Choroid plexus epithelial cell (primary cell): ENCODE data around the gene LDB1.

Experiments used
- DNase-seq: peaks from one replicate; pipeline ENCODE4 v3.0.0-alpha.2; 2010; ENCODE audit warnings: low read depth
- H3K4me3 ChIP-seq: 2 replicates; pipeline ENCODE4 v1.5.1; 2011; ENCODE audit warnings: low read depth, mild to moderate bottlenecking, control low read depth, low read length, moderate library complexity
- TF ChIP-seq, protein P1 (sequence below): conservative IDR thresholded peaks from 2 replicates; pipeline ENCODE4 v1.5.1; 2011; ENCODE audit warnings: low read depth, mild to moderate bottlenecking, control low read depth, inconsistent platforms, low read length, moderate library complexity

LDB1 gene

DNA sequence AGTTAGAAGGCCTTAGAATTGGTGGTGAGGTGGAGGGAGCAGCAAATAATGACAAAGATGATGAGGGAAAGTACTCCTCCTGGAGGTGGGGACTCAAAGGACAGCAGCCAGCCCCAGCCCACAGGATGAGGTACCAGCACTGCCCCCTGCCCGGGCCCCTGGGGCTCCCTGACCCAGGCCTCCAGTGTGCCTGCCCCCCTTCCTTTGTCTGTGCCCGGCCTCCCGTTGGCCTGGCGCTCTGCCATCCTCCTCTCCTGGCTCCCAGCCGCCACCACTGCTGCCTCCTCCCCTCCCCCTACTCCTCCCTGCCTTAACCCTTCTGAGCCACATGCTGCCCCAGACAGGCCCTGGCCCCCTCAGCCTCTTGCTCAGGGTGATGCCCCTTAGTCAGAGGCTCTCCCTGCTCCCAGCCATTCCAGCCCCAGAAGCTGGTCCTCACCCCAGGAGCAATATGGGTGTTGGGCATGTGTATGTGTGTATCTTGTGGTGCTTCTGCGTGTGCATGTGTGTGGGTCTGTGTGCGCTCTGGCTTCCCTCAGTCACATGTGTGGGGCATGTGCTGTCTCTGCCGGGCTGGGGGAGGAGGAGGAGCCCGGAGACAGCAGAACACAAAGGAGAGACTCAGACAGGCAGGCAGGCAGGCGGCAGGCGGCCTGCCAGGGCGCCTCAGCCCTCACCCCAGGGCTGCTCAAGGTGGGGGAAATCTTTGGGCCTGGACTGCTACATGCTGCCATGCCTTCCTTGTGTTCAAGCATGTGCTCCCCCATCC lies 2.6 kb downstream of the LDB1 start:
- H3K4me3 ChIP-seq: peak overlapping the region; percentile 96
- TF ChIP-seq, protein P1, sequence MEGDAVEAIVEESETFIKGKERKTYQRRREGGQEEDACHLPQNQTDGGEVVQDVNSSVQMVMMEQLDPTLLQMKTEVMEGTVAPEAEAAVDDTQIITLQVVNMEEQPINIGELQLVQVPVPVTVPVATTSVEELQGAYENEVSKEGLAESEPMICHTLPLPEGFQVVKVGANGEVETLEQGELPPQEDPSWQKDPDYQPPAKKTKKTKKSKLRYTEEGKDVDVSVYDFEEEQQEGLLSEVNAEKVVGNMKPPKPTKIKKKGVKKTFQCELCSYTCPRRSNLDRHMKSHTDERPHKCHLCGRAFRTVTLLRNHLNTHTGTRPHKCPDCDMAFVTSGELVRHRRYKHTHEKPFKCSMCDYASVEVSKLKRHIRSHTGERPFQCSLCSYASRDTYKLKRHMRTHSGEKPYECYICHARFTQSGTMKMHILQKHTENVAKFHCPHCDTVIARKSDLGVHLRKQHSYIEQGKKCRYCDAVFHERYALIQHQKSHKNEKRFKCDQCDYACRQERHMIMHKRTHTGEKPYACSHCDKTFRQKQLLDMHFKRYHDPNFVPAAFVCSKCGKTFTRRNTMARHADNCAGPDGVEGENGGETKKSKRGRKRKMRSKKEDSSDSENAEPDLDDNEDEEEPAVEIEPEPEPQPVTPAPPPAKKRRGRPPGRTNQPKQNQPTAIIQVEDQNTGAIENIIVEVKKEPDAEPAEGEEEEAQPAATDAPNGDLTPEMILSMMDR: peak; percentile 37
- DNase-seq: peak; percentile 81

DNA sequence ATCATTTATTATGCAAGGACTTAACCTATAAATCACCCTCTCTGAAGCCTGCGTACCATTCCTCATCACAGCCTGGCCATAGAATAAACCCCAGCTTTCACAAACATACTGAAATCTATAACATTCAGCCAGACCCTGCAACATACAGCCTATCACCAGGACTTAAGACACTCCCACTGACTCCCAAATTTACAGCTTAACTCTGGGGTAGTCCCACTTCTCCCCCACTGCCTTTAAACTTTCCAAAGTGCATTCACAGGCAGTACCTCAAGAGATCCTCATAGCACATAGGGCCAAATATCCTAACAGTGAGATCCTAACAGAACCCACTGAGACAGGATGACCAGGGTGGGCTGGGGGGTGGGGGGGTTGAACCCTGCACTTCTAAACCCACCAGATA lies 3.5 kb downstream of the LDB1 start:
- TF ChIP-seq, protein P1: no peak
- peak overlapping the region; percentile 96 for H3K4me3 ChIP-seq

DNA sequence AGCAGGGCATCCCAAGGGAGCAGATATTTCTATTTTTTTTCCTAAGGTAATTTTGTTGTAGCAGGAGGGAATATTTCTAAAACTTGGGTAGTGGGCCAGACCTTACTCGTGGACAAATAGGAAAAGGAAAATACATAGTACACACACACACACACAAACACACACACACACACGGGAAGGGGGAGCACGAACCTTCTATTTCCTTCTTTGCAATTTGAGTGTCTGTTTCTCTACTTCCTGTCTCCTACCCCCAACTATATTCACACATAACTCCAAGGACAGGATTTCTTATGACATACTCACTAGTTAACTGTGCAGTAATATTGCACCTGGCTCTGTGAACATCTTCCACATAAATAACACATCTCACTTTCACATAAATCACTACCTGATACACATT lies 4.4 kb downstream of the LDB1 start:
- TF ChIP-seq, protein P1: no peak
- H3K4me3 ChIP-seq: peak overlapping the region; percentile 7
- no peak for DNase-seq

More for the DNA sequence above, 3.5 kb downstream of the LDB1 start:
- DNase-seq: no peak

DNA sequence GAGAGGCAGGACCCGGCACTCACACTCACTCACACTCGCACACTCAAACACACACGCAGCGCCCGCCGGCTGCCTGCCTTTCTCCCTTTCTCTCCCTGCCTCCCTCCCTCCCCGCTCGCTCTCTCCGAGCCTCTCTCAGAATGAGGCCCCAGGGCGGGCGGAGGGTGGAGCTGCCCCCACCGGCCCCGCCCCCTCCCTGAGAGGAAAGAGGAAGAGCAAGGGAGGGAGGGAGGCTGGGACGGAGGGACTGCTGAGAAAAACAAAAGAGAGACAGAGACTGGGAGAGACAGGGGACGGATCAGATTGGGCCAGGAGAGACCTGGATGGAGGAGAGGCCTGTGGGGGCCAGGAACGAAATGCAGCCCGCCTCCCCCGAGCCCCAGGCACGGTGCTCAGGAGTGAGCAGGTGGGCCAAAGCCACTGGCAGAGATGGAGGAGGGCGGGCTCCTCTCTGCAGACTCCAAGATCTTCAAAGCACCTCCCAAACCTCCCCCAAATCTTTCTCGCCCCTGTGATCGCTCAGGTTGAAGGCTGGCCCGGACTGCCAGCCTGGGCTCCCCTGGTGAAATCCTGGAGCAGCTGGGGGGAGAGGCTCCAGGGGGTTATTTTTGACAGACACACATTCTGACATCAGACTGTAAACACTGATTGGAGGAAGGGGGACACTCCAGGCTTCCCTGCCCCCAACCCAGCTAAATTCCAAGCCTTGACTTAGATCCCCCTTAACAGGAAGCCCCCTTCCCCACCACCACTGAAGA lies 5.1 kb downstream of the LDB1 start:
- TF ChIP-seq, protein P1: no peak
- peak; percentile 80 for DNase-seq
- H3K4me3 ChIP-seq: peak overlapping the region; percentile 76

DNA sequence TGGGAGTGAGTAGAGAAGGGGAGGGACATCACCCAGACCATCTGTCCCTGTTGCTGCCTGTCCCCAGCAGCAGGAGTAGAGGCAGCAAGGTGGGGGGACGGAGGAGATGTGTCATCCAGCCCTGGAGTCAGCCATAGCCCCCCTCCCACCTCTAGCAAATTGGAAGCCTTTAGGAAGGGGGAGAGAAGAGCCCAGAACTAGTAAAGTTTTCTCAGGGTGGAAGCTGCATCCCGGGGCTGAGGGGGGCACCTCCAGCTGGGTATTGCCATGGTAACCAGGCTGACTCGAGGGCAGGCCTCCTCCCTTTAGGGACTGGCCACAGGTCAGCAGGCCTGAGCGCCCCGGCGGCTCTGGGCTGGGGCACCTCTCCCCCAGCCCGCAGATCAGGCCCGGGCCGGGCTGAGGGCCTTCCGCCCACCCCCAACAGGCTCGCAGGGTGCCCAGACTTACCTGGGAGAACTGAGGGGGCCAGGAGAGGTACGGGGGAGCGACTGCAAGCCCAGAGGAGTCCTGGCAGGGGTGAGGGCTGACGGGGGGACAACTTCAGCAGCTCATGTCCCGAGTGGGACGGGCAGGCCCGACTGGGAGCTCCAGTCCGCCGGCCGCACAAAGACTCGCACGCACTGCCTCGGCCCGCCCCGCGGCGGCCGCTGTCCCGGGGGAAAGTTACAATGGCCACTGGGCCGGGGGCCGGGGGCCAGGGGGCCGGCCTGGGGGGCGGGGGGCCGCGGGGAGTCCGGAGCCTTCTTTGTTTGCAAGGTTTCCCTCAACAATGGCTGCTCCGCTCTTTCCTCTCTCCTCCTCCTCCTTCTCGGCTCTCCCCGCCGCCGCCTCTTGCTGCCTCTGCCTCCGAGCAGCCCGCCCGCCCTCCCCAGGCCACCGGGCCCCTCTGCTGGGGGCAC lies 6.0 kb downstream of the LDB1 start:
- DNase-seq: no peak
- peak overlapping the region; percentile 76 for H3K4me3 ChIP-seq
- TF ChIP-seq, protein P1: no peak

DNA sequence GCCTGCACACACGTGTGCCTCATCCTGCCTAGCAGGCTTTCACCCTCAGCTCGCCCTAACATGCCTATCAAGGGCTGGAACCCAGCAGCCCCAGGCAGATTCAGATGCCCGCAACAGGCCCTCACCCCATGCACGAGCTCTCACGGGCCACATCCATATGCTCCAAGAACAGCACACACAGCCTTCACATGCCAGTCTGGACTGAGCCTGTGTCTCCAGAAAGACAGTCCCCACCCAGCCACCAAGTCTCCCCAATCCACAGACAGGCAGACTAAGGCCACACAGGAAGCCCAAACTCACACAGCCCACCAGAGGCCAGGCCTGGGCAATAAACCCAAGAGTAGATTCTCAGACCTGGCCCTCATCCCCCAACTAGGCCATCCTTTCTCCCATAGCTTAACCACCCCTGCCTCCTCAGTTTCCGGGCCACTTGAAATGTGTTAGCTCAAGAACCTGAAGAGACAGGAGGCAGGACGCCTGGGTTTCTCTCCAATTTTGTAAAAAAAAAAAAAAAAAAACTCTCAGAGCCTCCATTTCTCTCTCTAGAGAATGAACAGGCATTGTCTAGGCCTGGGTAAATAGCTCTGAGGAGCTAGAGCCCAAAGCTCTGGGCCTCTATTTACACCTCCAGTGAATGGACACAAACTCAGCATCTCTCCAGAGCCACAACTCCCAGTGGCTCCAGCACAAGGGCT lies 6.8 kb downstream of the LDB1 start:
- peak overlapping the region; percentile 76 for H3K4me3 ChIP-seq
- no peak for DNase-seq
- TF ChIP-seq, protein P1: no peak
